AG04449 (cell line): ENCODE measurements around the gene MAGED2.

ENCODE experiments used
- CTCF ChIA-PET: fragments of 350-600 bp; formaldehyde crosslinking; extraction: SDS; loops from one replicate; lab custom pipeline; 2021; ENCODE audit warnings: antibody characterized with exemption; lab: Yijun Ruan, JAX
- POLR2A ChIA-PET: fragments of 400-600, 350-600 bp; formaldehyde crosslinking; extraction: SDS; loops from one replicate; lab custom pipeline; 2020; ENCODE audit warnings: antibody characterized with exemption, inconsistent platforms; lab: Yijun Ruan, JAX
- DNase-seq: peaks from one replicate; pipeline ENCODE4 v3.0.0-alpha.2; 2010; ENCODE audit warnings: low read depth, low spot score
- H3K4me3 ChIP-seq: 2 replicates; pipeline ENCODE4 v1.5.1; 2011; ENCODE audit warnings: low read depth, mild to moderate bottlenecking, control low read depth, low read length
- TF ChIP-seq, protein P1 (sequence below): IDR thresholded peaks from one replicate; pipeline ENCODE4 v1.5.1; 2011; ENCODE audit warnings: mild to moderate bottlenecking, moderate library complexity, low read length, control low read depth, inconsistent platforms; ENCODE audit not compliant: insufficient read depth; ENCODE audit errors: missing control alignments

MAGED2 gene

GRCh38 chrX:54799046-54799445 is 8.5 kb upstream of the MAGED2 start:
- no peak for DNase-seq
- ChIA-PET POLR2A (no interaction called here), CTCF (no interaction called here)
- H3K4me3 ChIP-seq: no peak overlapping the region
- TF ChIP-seq, protein P1, sequence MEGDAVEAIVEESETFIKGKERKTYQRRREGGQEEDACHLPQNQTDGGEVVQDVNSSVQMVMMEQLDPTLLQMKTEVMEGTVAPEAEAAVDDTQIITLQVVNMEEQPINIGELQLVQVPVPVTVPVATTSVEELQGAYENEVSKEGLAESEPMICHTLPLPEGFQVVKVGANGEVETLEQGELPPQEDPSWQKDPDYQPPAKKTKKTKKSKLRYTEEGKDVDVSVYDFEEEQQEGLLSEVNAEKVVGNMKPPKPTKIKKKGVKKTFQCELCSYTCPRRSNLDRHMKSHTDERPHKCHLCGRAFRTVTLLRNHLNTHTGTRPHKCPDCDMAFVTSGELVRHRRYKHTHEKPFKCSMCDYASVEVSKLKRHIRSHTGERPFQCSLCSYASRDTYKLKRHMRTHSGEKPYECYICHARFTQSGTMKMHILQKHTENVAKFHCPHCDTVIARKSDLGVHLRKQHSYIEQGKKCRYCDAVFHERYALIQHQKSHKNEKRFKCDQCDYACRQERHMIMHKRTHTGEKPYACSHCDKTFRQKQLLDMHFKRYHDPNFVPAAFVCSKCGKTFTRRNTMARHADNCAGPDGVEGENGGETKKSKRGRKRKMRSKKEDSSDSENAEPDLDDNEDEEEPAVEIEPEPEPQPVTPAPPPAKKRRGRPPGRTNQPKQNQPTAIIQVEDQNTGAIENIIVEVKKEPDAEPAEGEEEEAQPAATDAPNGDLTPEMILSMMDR: no peak

GRCh38 chrX:54808109-54808604 is 612 bp downstream of the MAGED2 start:
- DNase-seq: no peak
- peak overlapping the region; percentile 73 for H3K4me3 ChIP-seq
- ChIA-PET POLR2A (interaction anchor here (0.7 to 1.5 kb wide), 4 partner anchors 169 to 299 kb away, joined by 3 to 8 read pairs (median 6); partner anchors contain the start of gene APEX2), CTCF (no interaction called here)
- TF ChIP-seq, protein P1: no peak

- ChIA-PET CTCF (no interaction called here), POLR2A (interaction anchor here (1.0 to 1.5 kb wide), 4 partner anchors 8 to 299 kb away, joined by 4 to 8 read pairs (median 8); partner anchors contain the start of gene APEX2)
- TF ChIP-seq, protein P1: no peak
Measured at GRCh38 chrX:54808605-54809483, 1.3 kb downstream of the MAGED2 start.

GRCh38 chrX:54810532-54810931 is 3.0 kb downstream of the MAGED2 start:
- TF ChIP-seq, protein P1: no peak
- no peak for DNase-seq
- ChIA-PET POLR2A (no interaction called here), CTCF (no interaction called here)
- peak overlapping the region; percentile 73 for H3K4me3 ChIP-seq

More at GRCh38 chrX:54808605-54809483, 1.3 kb downstream of the MAGED2 start:
- peak overlapping the region; percentile 73 for H3K4me3 ChIP-seq
- peak; percentile 78 for DNase-seq

- CTCF ChIA-PET: interaction anchor here (1.2 kb wide), 1 partner anchor 246 kb away, joined by 3 read pairs; no protein-coding TSS in a partner anchor
Measured at GRCh38 chrX:54811301-54811885, 3.8 kb downstream of the MAGED2 start.

More at GRCh38 chrX:54811301-54811885, 3.8 kb downstream of the MAGED2 start:
- no peak for DNase-seq
- no peak overlapping the region; the same call in none of the 2 replicates for H3K4me3 ChIP-seq
- POLR2A ChIA-PET: interaction anchor here (1.2 kb wide), 1 partner anchor 172 kb away, joined by 4 read pairs; no protein-coding TSS in a partner anchor
- TF ChIP-seq, protein P1: no peak
